ENCODE data around the gene PTCD1.

Gene PTCD1

DNA sequence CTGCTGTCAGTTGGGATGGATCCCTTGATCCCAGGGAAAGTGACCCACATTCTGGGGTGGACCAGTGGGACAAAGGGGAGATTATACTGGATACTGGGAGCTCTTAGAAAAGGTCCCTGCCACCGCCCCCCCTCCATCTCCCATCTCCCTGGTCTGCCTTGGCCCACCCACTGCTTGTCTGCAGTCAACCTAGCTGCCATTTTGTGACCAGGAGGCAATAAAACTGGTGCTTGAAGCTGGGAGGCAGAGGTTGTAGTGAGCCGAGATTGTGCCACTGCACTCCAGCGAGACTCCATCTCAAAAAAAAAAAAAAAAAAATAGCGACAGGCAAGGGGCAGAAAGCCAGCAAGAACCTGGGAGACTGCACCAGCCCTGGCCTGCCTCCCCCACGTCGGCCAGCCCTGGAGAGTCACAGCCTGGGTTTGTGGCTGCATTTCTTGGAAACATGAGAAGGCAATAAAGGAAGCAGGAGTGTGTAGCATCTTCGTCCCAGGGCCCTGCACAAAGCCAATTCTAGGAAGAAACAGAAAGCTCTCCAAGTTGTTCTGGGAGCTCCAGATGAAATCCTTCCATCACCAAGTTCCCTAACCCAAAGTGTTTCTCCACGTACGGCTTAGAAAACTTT lies 68.7 kb downstream of the PTCD1 start:
- DNase-seq (ENCODE audit: low read depth in 3 of 3) = no peak

DNA sequence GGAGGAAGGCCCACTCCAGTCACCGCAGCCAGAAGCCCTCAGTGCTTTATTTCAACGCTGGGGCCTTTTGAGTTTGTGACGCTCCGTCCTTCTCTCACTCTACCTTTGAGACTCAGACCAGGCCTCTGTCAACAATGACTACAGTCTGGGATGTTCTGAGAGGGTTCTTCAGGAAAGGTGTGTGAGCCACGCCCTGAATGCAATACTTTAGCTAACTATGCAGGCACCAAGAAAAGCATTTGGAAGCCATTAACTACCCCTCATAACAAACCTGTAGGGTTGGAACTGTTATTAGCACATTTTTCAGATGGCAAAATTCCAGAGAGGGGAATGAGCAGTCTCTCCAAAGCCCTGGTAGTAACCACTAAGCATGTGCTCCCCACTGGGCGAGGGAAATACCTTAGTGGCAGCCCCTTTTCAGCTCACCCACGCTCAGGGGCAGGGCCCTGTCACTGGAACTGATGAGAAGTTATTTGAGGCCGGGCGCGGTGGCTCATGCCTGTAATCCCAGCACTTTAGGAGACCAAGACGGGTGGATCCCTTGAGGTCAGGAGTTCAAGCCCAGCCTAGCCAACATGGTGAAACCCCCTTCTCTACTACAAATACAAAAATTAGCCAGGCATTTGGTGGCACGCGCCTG lies 69.7 kb downstream of the PTCD1 start:
- DNase-seq (ENCODE audit: low read depth in 3 of 3) = no peak
